SJSA1 (cell line): ENCODE data around the gene USP46. TPM values are rescaled to one million over a fixed set of nuclear protein-coding genes. Genes with fewer than 3 reads are reported as not detected.

Source experiments
- total RNA-seq: library from RNA; depleted of rRNA; stranded (reverse); fragments of >200 nt; shearing (Covaris generic); gene quantifications from 2 replicates; pipeline ENCODE4 v1.2.3, GENCODE V29; 2014; rRNA removed

USP46 gene
- total RNA-seq, 1 experiment from 2014 or later, result 20.5 TPM

Other genes starting within 250 kb of the USP46 start
- not detected in 2 replicates for gene ERVMER34-1, start 92.1 kb upstream of the USP46 start, total RNA-seq
- 1.7 TPM in 1 of 2 replicates, not detected in the other for gene RASL11B, start 203.0 kb upstream of the USP46 start, total RNA-seq